GM21529 (cell line): Measurements from ENCODE around the gene MTREX.

ENCODE experiments used
- ATAC-seq: cut with Tn5 transposase; IDR thresholded peaks from one replicate; pipeline ENCODE4 v1.9.1; 2021; ENCODE audit not compliant: unreplicated experiment

MTREX gene

DNA sequence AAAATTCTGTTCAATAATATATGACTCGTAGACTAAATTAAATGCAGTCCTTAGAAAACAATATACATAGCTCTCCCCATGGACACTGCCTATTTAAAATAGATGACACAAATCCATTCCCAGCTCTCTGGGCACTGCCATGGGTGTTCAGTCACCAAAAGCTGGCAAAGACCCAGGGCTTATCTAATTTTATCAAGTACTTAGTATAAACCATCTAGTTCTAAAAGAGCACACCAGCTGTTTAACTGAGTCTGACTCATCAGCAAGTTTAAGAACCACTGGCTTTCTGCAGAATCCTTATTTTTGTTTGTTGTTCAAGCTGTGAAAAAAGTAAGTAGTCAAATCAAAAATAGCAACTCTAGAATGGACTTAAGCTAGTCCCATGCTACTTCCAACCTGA lies 119.4 kb downstream of the MTREX start:
- ATAC-seq, result no peak

DNA sequence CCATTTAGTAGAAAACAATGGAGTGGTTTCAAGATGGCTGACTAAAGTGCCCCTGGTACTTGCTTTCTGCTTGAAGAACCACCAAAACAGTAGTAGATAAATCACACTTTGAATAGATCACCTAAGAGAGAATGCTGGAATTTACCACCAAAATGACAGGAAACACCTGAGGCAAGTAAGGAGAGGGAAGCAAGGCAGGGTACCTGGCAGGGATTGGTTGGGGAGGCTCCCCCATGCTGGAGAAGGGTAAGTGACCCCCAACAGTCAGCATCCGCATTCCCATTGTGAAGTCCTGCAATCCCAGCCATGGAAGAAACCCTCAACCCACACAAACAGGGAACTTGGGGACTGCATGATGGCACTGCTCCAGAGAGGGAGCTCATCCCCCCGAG lies 121.4 kb downstream of the MTREX start:
- ATAC-seq, result no peak

DNA sequence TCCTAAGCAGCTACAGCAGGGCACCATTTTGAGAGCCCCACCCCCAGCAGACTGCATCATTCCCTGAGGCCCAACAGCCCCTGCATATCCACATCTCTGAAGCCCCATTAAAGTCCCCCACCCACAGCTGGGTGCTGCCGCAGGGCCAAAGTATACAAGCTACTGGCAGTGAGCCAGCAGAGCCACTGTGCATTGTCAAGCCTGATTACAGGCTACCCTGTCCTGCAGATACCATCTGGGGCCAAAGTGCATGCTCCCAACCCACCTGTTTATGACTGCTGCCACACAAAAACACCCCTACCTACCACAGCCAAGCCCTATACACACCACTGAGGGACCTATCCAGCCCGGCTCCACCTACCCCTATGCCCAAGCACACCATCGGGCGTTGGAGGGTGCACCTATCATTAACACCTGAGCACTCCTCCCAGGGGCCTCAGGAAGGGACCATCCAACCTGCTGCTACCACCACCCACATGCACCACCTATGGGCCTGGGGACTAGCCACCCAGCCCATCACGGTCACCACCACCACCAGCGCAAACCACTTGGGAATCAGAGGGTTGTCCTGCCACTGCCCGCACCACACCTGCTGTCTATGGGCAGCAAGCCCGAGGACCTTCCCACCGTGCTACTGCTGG lies 121.9 kb downstream of the MTREX start:
- no peak for ATAC-seq

DNA sequence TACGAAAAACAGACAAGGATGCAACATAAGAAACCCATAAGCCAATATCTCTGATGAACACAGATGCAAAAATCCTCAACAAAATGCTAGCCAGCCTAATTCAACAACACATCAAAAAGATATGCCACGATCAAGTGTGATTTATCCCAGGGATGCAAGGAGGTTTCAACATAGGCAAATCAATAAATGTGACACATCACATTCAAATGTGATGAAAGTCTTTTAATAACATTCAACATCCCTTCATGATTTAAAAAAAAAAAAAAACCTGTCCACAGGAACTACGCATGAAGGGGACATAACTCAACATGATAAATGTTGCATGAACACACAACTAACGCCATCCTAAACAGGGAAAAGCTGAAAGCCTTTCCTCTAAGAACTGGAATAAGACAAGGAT lies 124.8 kb downstream of the MTREX start:
- no peak for ATAC-seq

DNA sequence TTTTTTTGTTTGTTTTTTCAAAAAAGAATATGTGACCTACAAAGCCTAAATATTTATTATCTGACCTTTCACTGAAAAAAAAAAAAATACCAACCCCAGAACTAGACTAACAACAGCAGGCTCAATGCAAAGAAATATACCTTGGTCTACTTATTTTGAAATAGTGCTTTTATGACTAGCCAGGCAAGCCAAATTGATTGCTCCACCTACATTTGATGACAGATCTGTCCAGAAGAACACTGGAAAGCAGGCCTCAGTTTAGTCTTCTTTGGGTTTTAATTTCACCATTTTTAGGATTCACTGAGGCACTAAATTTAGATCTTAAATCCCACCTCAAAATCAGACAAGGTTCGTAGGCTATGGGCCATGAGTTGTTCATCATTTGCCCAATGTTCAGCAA lies 129.7 kb downstream of the MTREX start:
- ATAC-seq, result no peak

DNA sequence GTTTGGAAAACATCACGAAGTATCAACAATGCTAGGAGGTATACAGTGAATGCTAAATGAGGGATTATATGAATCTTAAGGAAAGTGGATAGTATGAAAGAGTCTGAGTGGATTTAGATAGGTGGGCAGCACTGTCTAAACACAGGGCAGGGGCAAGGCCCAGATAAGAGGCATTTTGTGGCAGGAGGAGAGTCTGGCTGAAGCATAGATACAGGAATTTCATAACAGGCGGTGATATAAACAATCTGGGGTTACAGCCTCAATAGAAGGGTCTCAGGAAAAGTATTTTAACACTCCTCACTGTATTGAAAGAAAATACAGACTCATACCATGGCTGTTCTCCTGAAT lies 130.0 kb downstream of the MTREX start:
- ATAC-seq, result no peak

DNA sequence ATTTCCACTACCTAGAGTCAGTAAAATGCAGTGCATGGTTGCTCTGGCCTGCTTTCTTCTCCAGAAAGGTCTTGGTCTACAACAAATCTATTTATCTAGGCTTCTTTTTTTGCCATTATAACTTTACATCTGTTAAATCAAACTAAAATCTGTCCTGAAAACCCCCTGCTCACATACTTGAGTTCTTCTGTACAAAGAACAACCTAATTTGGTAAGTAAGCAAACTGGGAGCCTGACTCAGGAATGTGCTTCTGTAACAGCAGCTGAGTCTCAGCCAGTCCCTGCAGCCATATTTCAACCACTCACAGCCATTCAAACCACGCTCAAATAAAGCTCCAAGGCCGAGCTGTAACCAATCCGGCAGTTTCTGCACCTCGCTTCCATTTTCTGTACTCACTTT lies 131.2 kb downstream of the MTREX start:
- no peak for ATAC-seq

DNA sequence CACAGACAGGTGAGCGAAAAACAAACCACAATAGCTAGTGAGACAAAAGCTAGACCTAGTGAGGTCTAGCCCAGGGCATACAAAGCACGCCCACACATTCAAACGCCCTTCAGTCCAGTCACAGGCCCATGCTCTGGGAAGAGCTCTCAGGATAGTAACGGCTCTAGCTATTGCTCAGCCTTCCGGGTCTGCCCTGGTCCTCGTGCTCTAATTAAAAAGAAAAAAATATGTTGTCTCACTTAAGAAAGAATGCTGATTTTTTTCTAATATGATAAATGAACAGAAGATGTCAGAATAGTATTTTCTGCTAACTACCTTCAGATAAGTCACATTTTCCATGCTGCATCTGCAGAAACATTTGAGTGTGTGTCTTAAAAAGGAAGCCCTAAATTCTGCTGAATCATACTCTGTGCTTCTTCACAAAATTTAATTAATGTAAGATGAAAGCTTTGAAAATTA lies 132.4 kb downstream of the MTREX start:
- no peak for ATAC-seq

DNA sequence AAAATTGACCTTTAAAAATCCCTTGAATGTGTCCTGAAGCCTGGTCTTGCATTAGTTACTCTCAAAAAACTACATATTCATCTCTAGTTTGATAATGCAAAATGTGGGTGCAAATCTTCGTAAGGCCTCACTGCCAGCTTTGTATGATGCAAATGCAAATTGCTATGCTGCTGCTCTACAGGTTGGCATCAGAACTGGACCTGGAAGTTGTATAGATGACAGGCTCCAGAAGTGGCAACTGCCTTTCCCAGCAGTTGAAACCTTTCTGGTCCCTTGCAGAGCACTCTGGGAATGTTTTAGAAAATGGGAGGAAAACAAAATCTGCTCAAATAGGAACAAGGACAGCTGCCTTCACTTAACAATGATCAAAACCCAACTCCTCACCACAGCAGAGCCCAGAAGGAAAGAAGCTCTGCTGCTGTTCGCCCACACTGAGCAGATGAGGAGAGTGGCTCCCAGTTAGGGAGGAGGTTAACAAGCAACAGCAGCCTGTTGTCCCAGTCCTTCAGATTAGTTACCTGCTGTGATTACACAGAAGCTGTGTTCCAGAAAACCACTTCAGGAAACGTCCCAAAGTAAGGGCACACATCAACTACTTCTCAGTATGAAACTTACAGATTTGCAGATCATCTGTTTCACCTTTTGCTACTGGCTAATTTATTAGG lies 133.4 kb downstream of the MTREX start:
- ATAC-seq, result no peak

DNA sequence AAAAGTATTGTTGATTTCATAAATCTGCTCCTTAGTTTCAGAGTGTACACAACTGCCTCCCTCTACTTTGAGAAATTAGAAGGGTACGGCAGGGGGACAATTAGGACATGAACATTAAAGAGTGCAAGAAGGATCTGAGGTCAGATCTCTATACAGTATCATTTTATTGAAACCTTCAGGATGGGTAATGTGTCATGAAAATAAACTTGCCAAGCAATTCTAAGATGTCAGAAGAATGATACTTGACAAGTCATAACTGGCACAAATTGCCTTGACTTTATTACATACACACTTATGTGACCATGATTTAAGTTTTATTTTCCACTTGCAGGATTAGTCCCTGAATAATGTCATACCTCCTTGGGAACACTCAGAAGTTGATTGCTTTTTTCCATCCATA lies 134.2 kb downstream of the MTREX start:
- no peak for ATAC-seq

DNA sequence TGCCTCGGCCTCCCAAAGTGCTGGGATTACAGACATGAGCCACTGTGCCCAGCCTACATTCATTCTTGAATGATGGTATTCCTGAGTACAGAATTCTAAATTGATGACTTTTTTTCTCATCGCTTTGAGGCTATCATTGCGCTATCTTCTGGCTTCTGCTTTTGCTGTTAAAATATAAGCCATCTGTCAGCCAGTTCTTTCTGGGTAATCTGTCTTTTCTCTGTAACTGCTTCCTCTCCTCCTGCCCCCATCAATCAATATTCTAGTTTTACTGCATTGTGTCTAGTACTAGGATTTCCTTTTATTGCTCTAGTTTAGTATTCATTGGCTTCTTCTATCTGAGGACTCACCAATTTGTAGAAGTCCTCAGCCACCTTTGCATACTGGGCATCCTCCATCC lies 138.0 kb downstream of the MTREX start:
- no peak for ATAC-seq

DNA sequence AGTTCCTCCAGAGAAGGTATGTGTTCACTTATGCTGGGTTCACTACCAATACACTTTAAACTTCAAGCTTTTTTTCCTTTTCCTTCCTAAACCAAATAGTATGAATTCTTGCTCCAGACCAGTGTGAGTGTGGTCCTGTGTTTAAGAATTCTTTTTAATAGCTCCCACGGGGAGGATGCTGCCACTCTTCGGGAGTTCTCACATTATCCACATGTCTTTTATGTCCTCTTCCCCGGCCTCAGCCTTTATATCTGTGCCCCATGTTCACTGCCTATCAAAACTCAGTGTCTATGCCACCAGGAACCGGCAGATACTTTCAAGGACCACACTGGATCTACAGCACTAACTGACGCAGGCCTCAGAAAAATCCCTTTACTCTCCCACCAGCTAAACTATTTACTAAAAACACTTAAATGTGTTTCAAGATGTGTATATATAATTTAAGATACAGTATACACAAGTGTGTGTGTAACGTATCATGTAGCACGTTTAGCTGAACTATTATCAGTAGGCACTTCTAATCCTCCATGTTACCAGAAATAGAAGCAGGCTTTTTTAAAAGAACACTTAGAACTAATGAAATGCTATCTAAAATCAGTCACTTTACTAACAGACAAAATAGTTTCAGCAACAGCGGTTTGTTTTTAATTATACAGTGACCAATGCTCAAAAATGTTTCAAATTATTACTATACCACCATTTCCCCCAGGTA lies 139.0 kb downstream of the MTREX start:
- ATAC-seq, result no peak

DNA sequence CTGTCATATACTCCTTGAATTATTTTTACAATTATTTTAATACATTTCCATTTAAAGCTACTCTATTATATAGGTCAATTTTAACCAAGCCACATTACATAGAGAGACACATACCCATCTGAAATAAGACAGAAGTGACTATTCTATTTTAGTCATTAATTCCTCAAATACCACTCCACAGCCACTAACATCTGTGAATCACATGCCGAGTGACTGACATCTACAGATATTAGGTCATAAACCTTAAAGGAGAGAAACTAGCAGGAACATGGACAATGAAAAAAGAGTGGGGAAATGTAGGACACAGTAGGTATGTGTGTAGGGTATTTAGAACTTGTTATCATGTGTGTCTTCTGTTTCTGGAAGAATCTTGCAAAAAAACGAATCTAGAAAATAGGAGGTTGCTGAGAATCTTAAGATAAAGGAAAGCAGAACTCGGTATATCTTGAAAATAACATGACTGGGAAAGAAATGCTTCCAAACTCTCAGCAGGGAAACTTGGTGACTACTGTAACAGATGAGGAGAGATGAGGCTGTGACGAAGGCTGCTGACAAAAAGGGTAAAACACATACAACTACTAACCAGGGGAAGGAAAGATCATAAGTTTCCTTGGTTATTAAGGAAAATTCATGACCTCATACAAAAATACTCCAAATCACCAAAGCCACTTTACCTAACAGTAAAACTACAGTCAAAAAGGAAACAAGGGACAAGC lies 142.4 kb downstream of the MTREX start:
- ATAC-seq, result no peak

DNA sequence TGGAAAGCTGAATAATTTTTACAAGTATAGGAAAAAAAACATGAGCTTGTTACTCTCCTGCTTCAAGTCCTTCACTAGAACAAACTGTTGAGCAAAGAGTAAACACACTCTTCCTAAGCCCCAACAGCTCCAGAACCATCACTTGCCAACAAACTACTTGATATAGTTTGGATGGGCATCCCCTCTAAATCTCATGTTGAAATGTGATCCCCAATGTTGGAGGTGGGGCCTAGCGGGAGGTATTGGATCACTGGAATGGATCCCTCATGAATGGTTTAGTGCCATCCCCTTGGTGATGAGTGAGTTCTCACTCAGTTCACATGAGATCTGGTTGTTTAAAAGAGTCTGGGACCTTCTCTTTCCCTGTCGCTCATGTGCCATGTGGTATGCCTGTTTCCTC lies 144.2 kb downstream of the MTREX start:
- ATAC-seq, result no peak

DNA sequence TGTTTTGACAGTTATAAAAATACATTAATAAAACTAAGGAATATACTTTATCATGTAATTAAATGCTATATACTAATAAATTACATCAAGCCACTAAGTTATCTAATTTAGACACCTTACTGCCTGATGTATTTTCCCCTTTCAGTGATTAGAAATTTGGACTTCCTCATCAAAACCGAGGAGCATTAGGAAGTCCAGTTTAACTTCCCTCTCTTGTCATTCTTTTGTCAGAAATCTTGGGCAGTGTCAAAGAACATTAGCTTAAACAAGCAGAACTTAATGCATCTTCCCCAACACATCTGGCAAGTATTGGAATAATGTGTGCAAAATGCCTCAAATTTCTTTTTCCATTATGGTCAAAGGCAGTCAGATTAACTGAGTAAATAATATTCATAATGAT lies 145.4 kb downstream of the MTREX start:
- no peak for ATAC-seq

DNA sequence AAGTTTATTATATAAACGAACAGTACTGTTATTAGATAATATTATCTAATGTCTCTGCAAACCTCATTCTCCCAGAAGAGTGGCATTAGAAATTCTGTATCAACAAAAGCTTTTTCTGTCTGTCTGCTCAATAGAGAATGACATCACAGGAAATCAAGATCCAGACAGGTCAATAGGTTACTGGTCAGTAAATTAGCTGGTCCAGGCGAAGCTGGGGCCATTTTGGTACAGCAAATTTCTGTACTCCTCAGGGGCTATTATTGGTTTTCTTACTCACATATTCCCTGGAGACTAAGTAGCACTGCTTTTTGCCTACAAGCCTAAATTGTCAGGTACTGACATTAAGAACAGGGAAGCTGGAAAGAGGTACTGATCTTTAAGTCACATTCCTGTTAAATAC lies 146.5 kb downstream of the MTREX start:
- ATAC-seq, result no peak

DNA sequence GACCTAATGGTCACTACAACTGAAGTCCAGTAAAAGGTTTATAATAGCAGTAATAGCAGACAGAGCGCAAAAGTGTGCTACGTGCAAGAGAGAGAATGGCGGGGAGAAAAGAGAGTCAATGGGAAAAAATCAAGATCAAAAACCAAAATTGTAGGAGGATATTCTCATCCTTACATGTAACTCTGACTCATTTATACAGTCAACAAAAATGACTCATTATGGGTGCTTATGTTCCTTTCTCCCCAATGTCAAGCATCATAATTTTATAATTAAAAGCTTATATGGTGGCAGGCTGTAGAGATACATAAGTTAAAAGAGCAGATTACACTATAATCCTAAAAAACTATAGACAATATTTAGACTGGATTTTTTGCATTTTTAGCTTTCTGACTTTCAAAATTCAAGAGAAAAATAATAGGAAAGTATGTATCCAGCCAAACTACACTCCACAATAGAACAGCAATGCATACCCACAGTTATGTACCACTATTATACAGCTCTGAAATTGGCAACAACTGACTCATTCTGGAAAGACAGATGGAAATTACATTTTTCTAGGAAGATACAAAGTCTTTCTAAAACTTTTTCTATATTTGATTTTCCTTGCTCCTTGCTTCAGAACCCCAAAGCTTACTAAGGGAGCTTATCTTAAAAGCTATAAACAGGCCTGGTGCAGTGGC lies 148.6 kb downstream of the MTREX start:
- no peak for ATAC-seq

DNA sequence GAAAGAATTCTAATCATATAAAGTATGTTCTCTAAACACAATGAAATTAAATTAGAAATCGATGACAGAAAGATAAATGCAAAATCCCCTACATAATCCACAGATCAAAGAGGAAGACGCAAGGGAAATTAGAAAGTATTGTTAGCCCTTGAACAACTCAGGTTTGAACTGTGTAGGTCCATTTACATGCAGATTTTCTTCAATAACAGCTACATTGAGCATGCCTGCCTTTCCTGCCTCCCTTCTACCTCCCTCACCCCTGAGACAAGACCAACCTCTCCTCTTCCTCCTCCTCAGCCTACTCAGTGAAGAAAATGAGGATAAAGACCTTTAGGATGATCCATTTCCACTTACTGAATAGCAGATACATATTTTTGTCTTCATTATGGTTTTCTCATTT lies 151.8 kb downstream of the MTREX start:
- ATAC-seq, result no peak

DNA sequence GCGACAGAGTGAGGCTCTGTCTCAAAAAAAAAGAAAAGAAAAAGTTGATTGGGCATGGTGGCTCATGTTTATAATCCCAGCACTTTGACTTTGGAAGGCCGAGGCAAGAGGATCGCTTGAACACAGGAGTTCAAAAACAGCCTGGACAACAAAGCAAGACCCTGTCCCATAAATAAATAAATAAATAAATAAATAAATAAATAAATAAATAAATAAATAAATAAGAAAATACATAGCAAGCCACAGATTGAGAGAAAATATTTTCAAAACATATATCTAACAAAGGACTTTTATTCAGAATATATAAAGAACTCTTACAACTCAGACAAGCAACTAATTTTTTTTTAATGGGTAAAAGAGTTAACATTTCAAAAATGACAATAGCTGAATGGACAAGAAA lies 155.8 kb downstream of the MTREX start:
- ATAC-seq, result no peak

DNA sequence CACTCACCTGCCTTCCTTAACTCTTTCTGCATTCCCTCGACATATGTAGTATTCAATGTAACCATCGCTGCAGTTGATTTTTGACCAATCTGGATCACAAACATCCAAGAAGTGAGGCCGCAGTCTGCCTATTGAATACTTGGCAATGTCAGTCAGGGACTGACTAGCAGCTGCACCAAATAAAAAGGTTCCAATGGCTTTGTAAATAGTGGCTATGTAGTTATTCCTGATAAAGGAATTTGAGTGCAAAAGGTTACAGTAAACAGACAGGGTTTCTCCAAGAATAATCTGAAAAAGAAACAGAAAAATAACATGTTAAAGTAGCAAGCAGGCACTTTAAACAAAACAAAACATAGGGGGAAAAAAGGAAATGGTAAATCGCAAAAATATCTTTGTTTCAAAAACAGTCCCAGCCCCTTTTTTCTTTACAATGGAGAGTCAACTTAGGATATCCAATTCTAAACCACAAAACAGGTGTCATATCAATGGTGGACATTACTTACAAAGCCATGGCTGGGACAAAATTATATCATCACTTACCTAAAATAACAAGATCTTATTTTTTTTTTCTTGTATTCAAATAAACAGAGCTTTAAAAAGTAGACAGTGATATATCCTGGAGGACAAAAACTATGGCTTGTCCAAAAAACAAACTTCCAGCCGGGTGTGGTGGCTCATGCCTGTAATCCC lies 160.2 kb downstream of the MTREX start:
- no peak for ATAC-seq

DNA sequence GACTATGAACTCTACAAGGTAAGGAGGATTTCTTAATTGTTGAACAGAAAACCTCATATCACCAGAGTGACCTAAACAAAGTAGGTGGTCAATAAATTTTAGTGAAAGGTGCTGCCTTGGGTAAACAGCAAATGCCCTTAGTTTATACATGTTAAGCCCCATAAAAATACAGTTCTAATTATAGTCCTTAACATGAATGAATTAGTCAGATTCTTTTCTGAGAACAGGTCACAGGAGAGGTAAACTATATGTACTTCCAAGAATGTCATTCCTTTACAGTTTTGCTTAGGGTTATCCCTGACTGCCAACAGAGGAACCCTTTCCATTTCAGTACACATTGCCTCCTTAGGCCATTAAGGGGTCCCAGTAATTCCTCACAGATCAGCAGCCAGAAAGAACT lies 162.1 kb downstream of the MTREX start:
- no peak for ATAC-seq
